H9 (cell line): ENCODE measurements around the gene PMP22. TPM values are rescaled to one million over a fixed set of nuclear protein-coding genes. Genes with fewer than 3 reads are reported as not detected.

ENCODE experiments used
- DNase-seq: peaks from one replicate; pipeline ENCODE4 v3.0.0-alpha.2; 2017
- H2AFZ ChIP-seq: one replicate; pipeline ENCODE4 v1.6.1; 2013; ENCODE audit warnings: mild to moderate bottlenecking, low read length, control low read depth, moderate library complexity
- H2AK5ac ChIP-seq: 2 replicates; pipeline ENCODE4 v1.6.1; 2013; ENCODE audit warnings: low read length, control low read depth, mixed read lengths; ENCODE audit not compliant: insufficient read length
- H2BK120ac ChIP-seq: one replicate; pipeline ENCODE4 v1.6.1; 2013; ENCODE audit warnings: low read depth, mild to moderate bottlenecking, low read length, control low read depth, inconsistent platforms; ENCODE audit not compliant: poor library complexity, severe bottlenecking
- H2BK12ac ChIP-seq: 2 replicates; pipeline ENCODE4 v1.6.1; 2013; ENCODE audit warnings: low read length, control low read depth, mixed read lengths, low read depth; ENCODE audit not compliant: insufficient read length
- H2BK15ac ChIP-seq: 2 replicates; pipeline ENCODE4 v1.6.1; 2013; ENCODE audit warnings: low read depth, low read length, control low read depth
- H2BK20ac ChIP-seq: one replicate; pipeline ENCODE4 v1.6.1; 2013; ENCODE audit warnings: low read depth, mild to moderate bottlenecking, low read length, control low read depth, inconsistent platforms; ENCODE audit not compliant: poor library complexity, severe bottlenecking
- H2BK5ac ChIP-seq: 2 replicates; pipeline ENCODE4 v1.6.1; 2013; ENCODE audit warnings: low read length, control low read depth, mixed read lengths; ENCODE audit not compliant: insufficient read length
- H3K14ac ChIP-seq: 2 replicates; pipeline ENCODE4 v1.6.1; 2013; ENCODE audit warnings: low read length, control low read depth; ENCODE audit not compliant: insufficient read depth
- H3K18ac ChIP-seq: 2 replicates; pipeline ENCODE4 v1.6.1; 2013; ENCODE audit warnings: low read depth, mild to moderate bottlenecking, mixed read lengths, low read length, control low read depth; ENCODE audit not compliant: insufficient read length
- H3K23ac ChIP-seq: 2 replicates; pipeline ENCODE4 v1.6.1; 2013; ENCODE audit warnings: low read length, control low read depth, mixed read lengths, low read depth; ENCODE audit not compliant: insufficient read length
- H3K23me2 ChIP-seq: 2 replicates; pipeline ENCODE4 v1.6.1; 2013; ENCODE audit warnings: low read depth, mild to moderate bottlenecking, mixed read lengths, low read length, control low read depth; ENCODE audit not compliant: insufficient read length, poor library complexity, severe bottlenecking
- H3K27ac ChIP-seq: 2 replicates; pipeline ENCODE4 v1.5.1; 2013; ENCODE audit warnings: low read length, control low read depth, mixed read lengths, low read depth; ENCODE audit not compliant: insufficient read length
- H3K27me3 ChIP-seq: 2 replicates; pipeline ENCODE4 v1.6.1; 2013; ENCODE audit warnings: low read length, control low read depth, inconsistent platforms; ENCODE audit not compliant: insufficient read depth
- H3K4ac ChIP-seq: 2 replicates; pipeline ENCODE4 v1.6.1; 2013; ENCODE audit warnings: low read depth, mild to moderate bottlenecking, control low read depth, inconsistent platforms, low read length, moderate library complexity
- H3K4me1 ChIP-seq: 2 replicates; pipeline ENCODE4 v1.6.1; 2013; ENCODE audit warnings: low read length, control low read depth, inconsistent platforms; ENCODE audit not compliant: insufficient read depth
- H3K4me2 ChIP-seq: 2 replicates; pipeline ENCODE4 v1.6.1; 2013; ENCODE audit warnings: low read length, control low read depth, mixed read lengths; ENCODE audit not compliant: insufficient read length, insufficient read depth
- H3K56ac ChIP-seq: 2 replicates; pipeline ENCODE4 v1.6.1; 2013; ENCODE audit warnings: low read depth, mild to moderate bottlenecking, mixed read lengths, low read length, control low read depth; ENCODE audit not compliant: insufficient read length
- H3K79me1 ChIP-seq: 2 replicates; pipeline ENCODE4 v1.6.1; 2013; ENCODE audit warnings: low read depth, mild to moderate bottlenecking, moderate library complexity, low read length, control low read depth, inconsistent platforms; ENCODE audit not compliant: insufficient read depth, poor library complexity, severe bottlenecking
- H3K79me2 ChIP-seq: 2 replicates; pipeline ENCODE4 v1.6.1; 2013; ENCODE audit warnings: low read length, control low read depth, inconsistent platforms; ENCODE audit not compliant: insufficient read depth
- H3K9ac ChIP-seq: 2 replicates; pipeline ENCODE4 v1.6.1; 2013; ENCODE audit warnings: low read length, control low read depth, mixed read lengths; ENCODE audit not compliant: insufficient read length; ENCODE audit errors: extremely low read depth
- H3K9me3 ChIP-seq: one replicate; pipeline ENCODE4 v1.6.1; 2013; ENCODE audit warnings: low read depth, low read length, inconsistent platforms; ENCODE audit not compliant: control insufficient read depth
- H3T11ph ChIP-seq: one replicate; pipeline ENCODE4 v1.6.1; 2013; ENCODE audit warnings: mild to moderate bottlenecking, low read length, control low read depth, inconsistent platforms
- H4K20me1 ChIP-seq: one replicate; pipeline ENCODE4 v1.6.1; 2013; ENCODE audit not compliant: control insufficient read depth, insufficient read length, insufficient read depth
- H4K5ac ChIP-seq: 2 replicates; pipeline ENCODE4 v1.6.1; 2013; ENCODE audit warnings: low read depth, mild to moderate bottlenecking, mixed read lengths, low read length, control low read depth; ENCODE audit not compliant: insufficient read length
- H4K8ac ChIP-seq: replicated peaks from 2 replicates; pipeline ENCODE4 v1.6.1; 2013; ENCODE audit warnings: low read length, control low read depth, mixed read lengths, low read depth; ENCODE audit not compliant: insufficient read length
- H4K91ac ChIP-seq: 2 replicates; pipeline ENCODE4 v1.6.1; 2013; ENCODE audit warnings: low read depth, mild to moderate bottlenecking, moderate library complexity, mixed read lengths, low read length, control low read depth; ENCODE audit not compliant: insufficient read length
- H3K27ac Mint-ChIP-seq, 3 experiments: 2 replicates in 2 of 3; 3 replicates in 1 of 3; pipeline ENCODE4 v1.8.0; 2020 to 2021; ENCODE audit warnings: mixed read lengths in 3 of 3, mild to moderate bottlenecking in 1 of 3, moderate library complexity in 1 of 3
- H3K27me3 Mint-ChIP-seq: 2 replicates; pipeline ENCODE4 v1.8.0; 2021; ENCODE audit warnings: low read depth, mild to moderate bottlenecking, moderate library complexity, mixed read lengths
- H3K36me3 Mint-ChIP-seq, 3 experiments: 2 replicates in 2 of 3; 3 replicates in 1 of 3; pipeline ENCODE4 v1.8.0; 2020 to 2021; ENCODE audit warnings: low read depth in 3 of 3, mixed read lengths in 3 of 3; ENCODE audit not compliant: insufficient read depth in 1 of 3
- H3K4me1 Mint-ChIP-seq, 2 experiments: 2 replicates each; pipeline ENCODE4 v1.8.0; 2020; ENCODE audit warnings: mixed read lengths in 2 of 2
- H3K4me3 Mint-ChIP-seq, 2 experiments: 2 replicates in 1 of 2; 3 replicates in 1 of 2; pipeline ENCODE4 v1.8.0; 2020 to 2021; ENCODE audit warnings: mild to moderate bottlenecking in 2 of 2, mixed read lengths in 2 of 2, moderate library complexity in 1 of 2
- H3K9me3 Mint-ChIP-seq, 2 experiments: 2 replicates in 1 of 2; 3 replicates in 1 of 2; pipeline ENCODE4 v1.8.0; 2020; ENCODE audit warnings: mild to moderate bottlenecking in 2 of 2, mixed read lengths in 2 of 2, moderate library complexity in 1 of 2
- WGBS: extraction: QIAGEN DNeasy Blood & Tissue Kit; methylation state at CpG from one replicate; pipeline ENCODE4 v1.1.7; 2013; ENCODE audit warnings: missing lambda C conversion rate, low lambda C conversion rate, mixed read lengths; ENCODE audit not compliant: insufficient read length; ENCODE audit errors: extremely low coverage; 5-methylcytosine and 5-hydroxymethylcytosine counted together
- total RNA-seq: library from RNA; stranded (reverse); gene quantifications from 2 replicates; pipeline ENCODE4 v1.2.1, GENCODE V29; 2021
- TF ChIP-seq, protein P1 (sequence below): fragments of 200-600 bp; sonication (generic); conservative IDR thresholded peaks from 3 replicates; pipeline ENCODE4 v1.8.0; 2021; ENCODE audit warnings: antibody characterized with exemption, mild to moderate bottlenecking

PMP22 gene
- total RNA-seq, 1 experiment from 2014 or later, result 1.5 TPM

- Mint-ChIP-seq H3K4me1 (peaks cover 7% of the 10 kb centered on the region in 2 experiments; a peak in 3 of 4 replicates), H3K4me3 (no peak overlapping the region), H3K9me3 (no peaks in the 10 kb centered on the region), H3K27me3 (peaks cover 71% of the 10 kb centered on the region), H3K27ac (no peak overlapping the region), H3K36me3 (no peaks in the 10 kb centered on the region)
- Histone ChIP-seq H3K27me3 (peaks cover 10% of the 10 kb centered on the region), H3K9me3 (no peaks in the 10 kb centered on the region), H4K20me1 (no peaks in the 10 kb centered on the region), H4K8ac (no peak overlapping the region), H3K14ac (no peak overlapping the region), H2BK120ac (no peak overlapping the region), H2AFZ (no peak overlapping the region), H3K9ac (no peak overlapping the region), H3K4ac (no peak overlapping the region), H3K23ac (no peak overlapping the region), H3K79me2 (no peaks in the 10 kb centered on the region), H3K27ac (no peak overlapping the region), H4K91ac (no peak overlapping the region), H3K56ac (no peak overlapping the region), H2BK5ac (no peak overlapping the region), H3K18ac (no peak overlapping the region), H2BK20ac (no peak overlapping the region), H2AK5ac (no peak overlapping the region), H4K5ac (no peak overlapping the region), H3K79me1 (no peaks in the 10 kb centered on the region), H2BK15ac (no peak overlapping the region), H3T11ph (no peak overlapping the region), H3K23me2 (peaks cover 2% of the 10 kb centered on the region), H3K4me2 (no peak overlapping the region), H2BK12ac (no peak overlapping the region), H3K4me1 (no peaks in the 10 kb centered on the region)
- WGBS, result no CpG with 5 or more reads among the region's 3 CpGs
- DNase-seq, result no peak
- TF ChIP-seq, protein P1, sequence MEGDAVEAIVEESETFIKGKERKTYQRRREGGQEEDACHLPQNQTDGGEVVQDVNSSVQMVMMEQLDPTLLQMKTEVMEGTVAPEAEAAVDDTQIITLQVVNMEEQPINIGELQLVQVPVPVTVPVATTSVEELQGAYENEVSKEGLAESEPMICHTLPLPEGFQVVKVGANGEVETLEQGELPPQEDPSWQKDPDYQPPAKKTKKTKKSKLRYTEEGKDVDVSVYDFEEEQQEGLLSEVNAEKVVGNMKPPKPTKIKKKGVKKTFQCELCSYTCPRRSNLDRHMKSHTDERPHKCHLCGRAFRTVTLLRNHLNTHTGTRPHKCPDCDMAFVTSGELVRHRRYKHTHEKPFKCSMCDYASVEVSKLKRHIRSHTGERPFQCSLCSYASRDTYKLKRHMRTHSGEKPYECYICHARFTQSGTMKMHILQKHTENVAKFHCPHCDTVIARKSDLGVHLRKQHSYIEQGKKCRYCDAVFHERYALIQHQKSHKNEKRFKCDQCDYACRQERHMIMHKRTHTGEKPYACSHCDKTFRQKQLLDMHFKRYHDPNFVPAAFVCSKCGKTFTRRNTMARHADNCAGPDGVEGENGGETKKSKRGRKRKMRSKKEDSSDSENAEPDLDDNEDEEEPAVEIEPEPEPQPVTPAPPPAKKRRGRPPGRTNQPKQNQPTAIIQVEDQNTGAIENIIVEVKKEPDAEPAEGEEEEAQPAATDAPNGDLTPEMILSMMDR, result no peak
Observed at GRCh38 chr17:15267996-15268395, 2.9 kb upstream of the PMP22 start.
